ENCODE data around the gene SCN4A.

The SCN4A gene

DNA sequence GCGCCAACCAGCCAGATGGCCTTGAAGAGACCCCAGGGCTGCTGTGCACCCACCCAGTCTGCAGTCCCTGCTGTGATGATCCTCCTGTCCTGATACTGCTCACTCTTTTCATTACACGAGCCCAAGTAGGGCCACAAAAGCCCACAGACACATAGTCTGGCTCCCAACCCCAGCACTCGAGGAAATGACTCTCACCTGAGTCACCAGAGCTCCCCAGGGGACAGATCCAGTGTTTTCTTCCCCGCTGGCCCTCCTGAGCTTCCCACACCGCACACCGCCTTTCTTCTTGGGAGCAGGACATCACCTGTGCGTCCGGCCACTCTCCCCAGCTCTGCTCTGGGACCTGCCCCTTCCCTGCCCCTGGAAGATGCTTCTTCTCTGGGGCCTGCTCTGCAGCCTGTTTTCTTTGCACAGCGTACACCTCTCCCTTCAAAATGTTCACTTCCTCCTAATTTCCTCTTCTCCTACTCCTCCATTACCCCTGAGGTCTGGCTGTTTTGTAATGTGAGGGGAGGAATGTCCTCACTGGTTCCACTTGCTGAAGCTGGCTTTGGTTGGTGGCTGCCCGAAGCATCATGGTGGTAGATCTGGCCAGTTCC is 2.0 kb upstream of the SCN4A start:
- peaks cover 23% of the 10 kb centered on the region for H3K27me3 ChIP-seq (ENCODE audit: control insufficient read depth, insufficient read depth, low read length)
- peaks cover 9% of the 10 kb centered on the region for H3K4me1 ChIP-seq (ENCODE audit: control insufficient read depth, insufficient read depth, low read length)
- H3K4me3 ChIP-seq (ENCODE audit: low read length) = no peak overlapping the region
- no peaks in the 10 kb centered on the region for H3K9me3 ChIP-seq (ENCODE audit: control insufficient read depth, low read length)
- no peaks in the 10 kb centered on the region for H3K36me3 ChIP-seq (ENCODE audit: control insufficient read depth, insufficient read depth, low read length)
- no peak overlapping the region for H3K9ac ChIP-seq (ENCODE audit: low read length)

DNA sequence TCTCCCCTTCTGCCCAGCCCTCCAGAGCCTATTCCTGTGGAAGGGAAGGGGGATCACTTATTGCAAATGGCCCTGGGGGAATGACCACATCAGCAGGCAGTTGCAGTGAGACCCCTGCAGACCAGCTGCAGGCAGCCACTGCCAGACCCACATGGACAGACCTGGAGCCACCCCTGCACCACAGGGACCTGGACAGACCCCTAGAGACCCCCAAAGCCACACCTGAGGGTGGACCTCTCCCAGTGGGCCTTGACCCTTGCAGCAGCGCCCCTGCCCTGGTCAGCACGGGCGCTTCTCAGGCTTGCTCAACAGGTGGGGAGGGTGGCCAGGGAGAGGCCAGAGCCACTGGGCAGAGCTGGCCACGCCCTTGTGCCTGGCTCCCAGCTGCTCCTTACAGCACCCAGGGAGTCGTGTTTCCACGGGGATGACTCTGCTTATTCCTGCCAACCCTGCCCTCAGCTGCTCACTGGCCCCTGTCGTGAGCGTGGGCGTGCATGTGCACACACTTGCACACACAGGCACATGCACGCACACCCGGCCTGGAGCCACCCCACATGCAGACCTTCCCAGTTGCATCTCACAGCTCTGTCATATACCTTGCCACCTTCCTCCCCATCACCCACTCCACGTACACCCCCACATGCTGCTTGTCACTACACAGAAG is 1.3 kb upstream of the SCN4A start:
- no peak overlapping the region for H3K4me3 ChIP-seq (ENCODE audit: low read length)
- no peak overlapping the region for H3K9ac ChIP-seq (ENCODE audit: low read length)
- H3K4me1 ChIP-seq (ENCODE audit: control insufficient read depth, insufficient read depth, low read length) = peaks cover 9% of the 10 kb centered on the region
- H3K36me3 ChIP-seq (ENCODE audit: control insufficient read depth, insufficient read depth, low read length) = no peaks in the 10 kb centered on the region
- H3K9me3 ChIP-seq (ENCODE audit: control insufficient read depth, low read length) = no peaks in the 10 kb centered on the region
- H3K27me3 ChIP-seq (ENCODE audit: control insufficient read depth, insufficient read depth, low read length) = peaks cover 23% of the 10 kb centered on the region

- Histone ChIP-seq H3K27me3 (ENCODE audit: control insufficient read depth, insufficient read depth, low read length) (peaks cover 23% of the 10 kb centered on the region), H3K9me3 (ENCODE audit: control insufficient read depth, low read length) (no peaks in the 10 kb centered on the region), H3K36me3 (ENCODE audit: control insufficient read depth, insufficient read depth, low read length) (no peaks in the 10 kb centered on the region), H3K4me3 (ENCODE audit: low read length) (no peak overlapping the region), H3K9ac (ENCODE audit: low read length) (no peak overlapping the region), H3K4me1 (ENCODE audit: control insufficient read depth, insufficient read depth, low read length) (peaks cover 9% of the 10 kb centered on the region)
Measured at GRCh38 chr17:63973247-63973646, 529 bp upstream of the SCN4A start.

- no peak overlapping the region for H3K9ac ChIP-seq (ENCODE audit: low read length)
- peaks cover 5% of the 10 kb centered on the region for H3K27me3 ChIP-seq (ENCODE audit: control insufficient read depth, insufficient read depth, low read length)
- H3K36me3 ChIP-seq (ENCODE audit: control insufficient read depth, insufficient read depth, low read length) = no peaks in the 10 kb centered on the region
- no peak overlapping the region for H3K4me3 ChIP-seq (ENCODE audit: low read length)
- H3K9me3 ChIP-seq (ENCODE audit: control insufficient read depth, low read length) = no peaks in the 10 kb centered on the region
- peaks cover 6% of the 10 kb centered on the region for H3K4me1 ChIP-seq (ENCODE audit: control insufficient read depth, insufficient read depth, low read length)
Measured at GRCh38 chr17:63969278-63969677, 3.4 kb downstream of the SCN4A start.

DNA sequence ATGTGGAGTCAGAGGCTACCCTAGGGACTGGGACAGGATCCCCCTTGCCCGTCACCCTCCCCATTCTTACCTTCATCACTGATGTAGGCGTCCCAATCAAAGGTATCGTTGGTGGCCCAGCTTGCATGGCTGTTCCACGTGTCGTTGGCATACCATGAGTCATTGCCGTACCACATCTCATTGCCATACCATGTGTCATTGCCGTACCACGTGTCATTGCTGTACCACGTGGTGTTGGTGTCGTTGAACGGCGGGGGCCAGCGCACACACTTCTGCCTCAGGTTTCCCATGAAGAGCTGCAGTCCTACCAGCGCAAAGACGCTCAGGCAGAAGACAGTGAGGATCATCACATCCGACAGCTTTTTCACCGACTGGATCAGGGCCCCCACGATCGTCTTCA is 4.8 kb downstream of the SCN4A start:
- Histone ChIP-seq H3K9me3 (ENCODE audit: control insufficient read depth, low read length) (no peaks in the 10 kb centered on the region), H3K4me3 (ENCODE audit: low read length) (no peak overlapping the region), H3K27me3 (ENCODE audit: control insufficient read depth, insufficient read depth, low read length) (no peaks in the 10 kb centered on the region), H3K9ac (ENCODE audit: low read length) (no peak overlapping the region), H3K4me1 (ENCODE audit: control insufficient read depth, insufficient read depth, low read length) (no peaks in the 10 kb centered on the region), H3K36me3 (ENCODE audit: control insufficient read depth, insufficient read depth, low read length) (no peaks in the 10 kb centered on the region)

DNA sequence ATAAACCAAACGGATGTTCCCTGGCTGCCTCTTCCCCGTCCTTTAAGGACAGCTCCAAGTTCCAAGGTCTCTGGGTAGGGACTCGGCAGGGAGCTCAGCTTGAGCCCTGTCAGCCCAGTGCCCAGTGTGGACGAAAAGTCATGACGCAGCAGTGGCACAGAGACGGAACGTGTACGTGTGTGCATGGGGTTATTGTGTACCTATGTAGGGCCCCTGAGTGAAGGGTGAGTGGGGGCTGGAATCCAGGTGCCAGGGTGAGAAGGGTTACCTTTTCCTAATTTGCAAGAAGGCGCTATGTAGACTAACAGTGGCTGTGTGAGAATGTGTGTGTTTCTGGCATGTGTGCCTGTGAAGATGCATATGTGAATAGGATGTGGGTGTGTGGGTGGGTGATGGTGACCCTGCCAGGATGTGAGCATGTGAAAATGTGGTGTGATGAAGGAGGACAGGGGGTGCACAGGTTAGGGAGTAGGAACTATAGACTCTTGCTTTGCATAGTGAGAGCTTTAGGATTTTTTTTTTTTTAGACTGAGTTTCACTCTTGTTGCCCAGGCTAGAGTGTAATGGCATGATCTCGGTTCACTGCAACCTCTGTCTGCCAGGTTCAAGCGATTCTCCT is 6.0 kb downstream of the SCN4A start:
- Histone ChIP-seq H3K4me3 (ENCODE audit: low read length) (no peak overlapping the region), H3K36me3 (ENCODE audit: control insufficient read depth, insufficient read depth, low read length) (no peaks in the 10 kb centered on the region)

DNA sequence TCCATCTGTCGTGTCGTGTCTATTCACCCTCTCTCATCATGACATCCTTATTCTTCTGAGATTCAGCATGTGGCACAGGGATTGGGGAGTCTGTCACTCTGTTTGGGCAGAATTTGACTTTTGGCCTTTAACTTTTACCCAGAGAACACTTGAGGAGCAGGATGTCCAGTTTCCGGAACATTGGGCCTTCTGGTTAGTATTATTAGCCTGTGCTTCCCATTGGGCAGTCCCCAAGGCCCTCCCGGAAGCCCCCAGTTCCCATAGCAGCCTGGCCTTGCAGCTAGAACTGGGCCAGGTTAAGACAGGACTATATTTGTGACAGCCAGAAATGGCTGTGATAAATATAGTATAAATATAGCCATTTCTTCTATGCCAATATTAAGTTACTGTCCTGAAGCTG is 9.6 kb downstream of the SCN4A start:
- H3K4me1 ChIP-seq (ENCODE audit: control insufficient read depth, insufficient read depth, low read length) = peaks cover 15% of the 10 kb centered on the region
- H3K36me3 ChIP-seq (ENCODE audit: control insufficient read depth, insufficient read depth, low read length) = no peaks in the 10 kb centered on the region
- H3K27me3 ChIP-seq (ENCODE audit: control insufficient read depth, insufficient read depth, low read length) = no peaks in the 10 kb centered on the region
- no peak overlapping the region for H3K9ac ChIP-seq (ENCODE audit: low read length)
- H3K4me3 ChIP-seq (ENCODE audit: low read length) = no peak overlapping the region
- no peaks in the 10 kb centered on the region for H3K9me3 ChIP-seq (ENCODE audit: control insufficient read depth, low read length)

More for the DNA sequence above, 6.0 kb downstream of the SCN4A start:
- H3K9me3 ChIP-seq (ENCODE audit: control insufficient read depth, low read length) = no peaks in the 10 kb centered on the region
- no peaks in the 10 kb centered on the region for H3K27me3 ChIP-seq (ENCODE audit: control insufficient read depth, insufficient read depth, low read length)
- peaks cover under 1% of the 10 kb centered on the region for H3K4me1 ChIP-seq (ENCODE audit: control insufficient read depth, insufficient read depth, low read length)
- H3K9ac ChIP-seq (ENCODE audit: low read length) = no peak overlapping the region

GRCh38 chr17:63962298-63962744 is 10.4 kb downstream of the SCN4A start:
- peaks cover 15% of the 10 kb centered on the region for H3K4me1 ChIP-seq (ENCODE audit: control insufficient read depth, insufficient read depth, low read length)
- no peaks in the 10 kb centered on the region for H3K9me3 ChIP-seq (ENCODE audit: control insufficient read depth, low read length)
- H3K27me3 ChIP-seq (ENCODE audit: control insufficient read depth, insufficient read depth, low read length) = no peaks in the 10 kb centered on the region
- H3K36me3 ChIP-seq (ENCODE audit: control insufficient read depth, insufficient read depth, low read length) = no peaks in the 10 kb centered on the region
- no peak overlapping the region for H3K9ac ChIP-seq (ENCODE audit: low read length)
- H3K4me3 ChIP-seq (ENCODE audit: low read length) = no peak overlapping the region

GRCh38 chr17:63961355-63962212 is 11.1 kb downstream of the SCN4A start:
- no peaks in the 10 kb centered on the region for H3K27me3 ChIP-seq (ENCODE audit: control insufficient read depth, insufficient read depth, low read length)
- no peaks in the 10 kb centered on the region for H3K36me3 ChIP-seq (ENCODE audit: control insufficient read depth, insufficient read depth, low read length)
- H3K4me1 ChIP-seq (ENCODE audit: control insufficient read depth, insufficient read depth, low read length) = peaks cover 15% of the 10 kb centered on the region
- H3K9me3 ChIP-seq (ENCODE audit: control insufficient read depth, low read length) = no peaks in the 10 kb centered on the region
- H3K4me3 ChIP-seq (ENCODE audit: low read length) = no peak overlapping the region
- no peak overlapping the region for H3K9ac ChIP-seq (ENCODE audit: low read length)

DNA sequence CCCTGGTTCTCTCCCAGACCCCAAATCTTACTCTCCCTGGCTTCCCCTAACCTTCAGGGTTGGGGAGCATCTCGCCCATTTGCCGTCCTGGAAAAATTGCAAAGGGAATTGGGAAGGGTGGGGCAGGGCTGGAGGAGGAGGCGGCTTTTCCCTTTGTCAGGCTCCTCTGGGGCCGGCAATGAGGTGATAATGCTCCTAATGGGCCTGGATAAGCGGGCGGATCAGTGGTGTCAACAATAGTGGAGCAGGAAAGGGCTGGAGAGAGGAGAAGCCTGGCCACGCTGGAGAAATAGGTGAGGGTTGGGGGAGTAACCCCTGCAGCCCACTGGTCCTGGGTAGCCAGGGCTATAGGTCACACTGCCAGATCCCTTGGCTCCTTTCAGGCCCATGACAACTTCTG is 12.3 kb downstream of the SCN4A start:
- Histone ChIP-seq H3K4me3 (ENCODE audit: low read length) (no peak overlapping the region), H3K9me3 (ENCODE audit: control insufficient read depth, low read length) (no peaks in the 10 kb centered on the region), H3K27me3 (ENCODE audit: control insufficient read depth, insufficient read depth, low read length) (no peaks in the 10 kb centered on the region), H3K4me1 (ENCODE audit: control insufficient read depth, insufficient read depth, low read length) (peaks cover 15% of the 10 kb centered on the region), H3K9ac (ENCODE audit: low read length) (no peak overlapping the region), H3K36me3 (ENCODE audit: control insufficient read depth, insufficient read depth, low read length) (no peaks in the 10 kb centered on the region)

DNA sequence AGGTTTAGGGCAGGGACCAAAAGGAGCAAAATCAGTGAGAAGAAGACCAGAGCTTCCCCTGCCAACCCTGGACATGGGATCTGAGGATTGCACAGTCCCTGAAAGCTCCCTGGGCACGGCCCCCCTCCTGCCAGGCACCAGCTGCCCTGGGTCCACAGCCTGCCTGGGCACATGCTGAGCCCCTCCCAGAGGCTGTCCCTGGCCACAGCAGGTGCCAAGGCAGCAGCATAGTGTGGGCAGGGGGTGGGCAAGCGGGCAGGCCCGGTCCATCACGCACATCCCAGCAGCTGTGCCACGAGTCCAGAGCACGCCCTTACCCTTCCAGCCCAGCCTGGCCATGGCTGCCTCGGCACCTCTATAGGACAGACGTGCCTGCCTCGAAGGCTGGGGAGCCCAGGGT is 12.7 kb downstream of the SCN4A start:
- Histone ChIP-seq H3K4me3 (ENCODE audit: low read length) (no peak overlapping the region), H3K9ac (ENCODE audit: low read length) (no peak overlapping the region), H3K4me1 (ENCODE audit: control insufficient read depth, insufficient read depth, low read length) (peaks cover 15% of the 10 kb centered on the region), H3K9me3 (ENCODE audit: control insufficient read depth, low read length) (no peaks in the 10 kb centered on the region), H3K36me3 (ENCODE audit: control insufficient read depth, insufficient read depth, low read length) (no peaks in the 10 kb centered on the region), H3K27me3 (ENCODE audit: control insufficient read depth, insufficient read depth, low read length) (no peaks in the 10 kb centered on the region)

All from mucosa of stomach (tissue), 1 donor.